Measurements from ENCODE around the gene ST3GAL3.

Gene ST3GAL3

DNA sequence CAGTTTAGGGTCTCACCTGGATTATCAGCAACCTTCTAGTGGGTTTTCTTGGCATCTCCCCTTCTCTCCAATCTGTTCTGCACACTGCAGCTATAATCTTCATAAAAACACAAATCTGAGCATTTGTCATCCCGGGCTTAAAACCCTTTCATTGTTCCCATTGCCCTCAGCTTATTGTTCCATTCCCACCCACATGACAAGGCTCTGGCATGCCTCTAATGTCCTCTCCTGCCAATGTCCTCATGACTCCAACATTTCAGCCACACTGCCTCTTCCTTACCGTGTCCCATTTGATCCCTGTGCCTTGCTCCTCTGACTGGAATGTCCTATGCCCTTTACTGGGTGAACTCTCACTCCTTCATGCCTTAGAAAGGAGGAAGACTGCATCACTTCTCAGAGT, 255.0 kb downstream of the ST3GAL3 start:
- ChIA-PET POLR2A (no interaction called here), CTCF (interaction anchor here (1.5 kb wide), 1 partner anchor 198 kb away, joined by 3 read pairs; no protein-coding TSS in a partner anchor)
- H3K4me3 ChIP-seq (ENCODE audit: low read depth, low read length), result no peak overlapping the region

DNA sequence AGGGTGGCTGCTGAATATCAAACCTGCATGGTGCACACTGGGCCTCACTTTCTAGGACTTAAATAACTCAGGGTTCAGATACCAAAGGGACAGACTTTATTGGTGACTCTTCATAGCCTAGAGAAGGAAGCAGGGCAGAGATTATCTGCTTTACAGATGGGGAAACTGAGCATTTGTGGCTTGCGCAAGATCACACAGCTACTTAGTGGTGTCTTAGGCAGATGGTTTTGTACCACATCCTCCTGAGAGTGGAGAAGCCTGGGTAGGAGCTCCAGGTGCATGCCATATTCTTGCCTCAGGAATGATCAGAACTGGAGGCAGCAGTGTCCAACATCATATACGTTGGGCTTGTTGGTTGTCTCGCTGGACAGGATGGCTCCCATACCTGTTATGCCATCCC, 255.7 kb downstream of the ST3GAL3 start:
- CTCF ChIA-PET, result interaction anchor here (1.1 to 1.5 kb wide), 4 partner anchors 10 to 199 kb away, joined by 3 to 4 read pairs (median 3); no protein-coding TSS in a partner anchor

More for the DNA sequence above, 255.0 kb downstream of the ST3GAL3 start:
- TF ChIP-seq, protein P1, sequence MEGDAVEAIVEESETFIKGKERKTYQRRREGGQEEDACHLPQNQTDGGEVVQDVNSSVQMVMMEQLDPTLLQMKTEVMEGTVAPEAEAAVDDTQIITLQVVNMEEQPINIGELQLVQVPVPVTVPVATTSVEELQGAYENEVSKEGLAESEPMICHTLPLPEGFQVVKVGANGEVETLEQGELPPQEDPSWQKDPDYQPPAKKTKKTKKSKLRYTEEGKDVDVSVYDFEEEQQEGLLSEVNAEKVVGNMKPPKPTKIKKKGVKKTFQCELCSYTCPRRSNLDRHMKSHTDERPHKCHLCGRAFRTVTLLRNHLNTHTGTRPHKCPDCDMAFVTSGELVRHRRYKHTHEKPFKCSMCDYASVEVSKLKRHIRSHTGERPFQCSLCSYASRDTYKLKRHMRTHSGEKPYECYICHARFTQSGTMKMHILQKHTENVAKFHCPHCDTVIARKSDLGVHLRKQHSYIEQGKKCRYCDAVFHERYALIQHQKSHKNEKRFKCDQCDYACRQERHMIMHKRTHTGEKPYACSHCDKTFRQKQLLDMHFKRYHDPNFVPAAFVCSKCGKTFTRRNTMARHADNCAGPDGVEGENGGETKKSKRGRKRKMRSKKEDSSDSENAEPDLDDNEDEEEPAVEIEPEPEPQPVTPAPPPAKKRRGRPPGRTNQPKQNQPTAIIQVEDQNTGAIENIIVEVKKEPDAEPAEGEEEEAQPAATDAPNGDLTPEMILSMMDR (IDR thresholded peaks at IDR 0.05; ENCODE audit: insufficient read depth, low read length, missing control alignments), result no peak
- no peak for DNase-seq (ENCODE audit: low read depth, low spot score)

DNA sequence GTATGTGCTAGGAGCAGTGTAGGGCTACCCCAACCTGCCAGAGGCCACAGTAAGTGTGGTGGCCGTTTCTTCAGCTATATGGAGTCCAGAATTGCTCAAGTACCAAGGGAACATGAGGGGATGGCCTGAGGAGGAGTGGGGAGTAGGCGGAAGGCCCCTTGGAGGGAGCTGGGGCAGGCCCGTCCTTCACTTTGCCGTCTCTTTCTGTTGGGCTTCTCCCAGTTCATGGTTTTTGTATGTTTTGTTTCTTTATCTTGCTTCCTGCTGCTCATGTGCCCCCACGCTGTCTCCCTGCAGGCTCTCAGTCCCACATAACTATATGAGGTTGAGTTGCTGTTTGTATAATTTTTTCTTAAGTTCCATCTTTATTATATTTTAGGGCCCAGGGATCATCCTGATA, 256.6 kb downstream of the ST3GAL3 start:
- ChIA-PET POLR2A (no interaction called here), CTCF (interaction anchor here (1.1 to 1.3 kb wide), 3 partner anchors 9 to 198 kb away, joined by 3 to 4 read pairs (median 3); no protein-coding TSS in a partner anchor)
- no peak overlapping the region for H3K4me3 ChIP-seq (ENCODE audit: low read depth, low read length)
- TF ChIP-seq, protein P1 (IDR thresholded peaks at IDR 0.05; ENCODE audit: insufficient read depth, low read length, missing control alignments), result no peak
- DNase-seq (ENCODE audit: low read depth, low spot score), result no peak

More for the DNA sequence above, 255.7 kb downstream of the ST3GAL3 start:
- H3K4me3 ChIP-seq (ENCODE audit: low read depth, low read length), result no peak overlapping the region
- POLR2A ChIA-PET, result no interaction called here
- TF ChIP-seq, protein P1 (IDR thresholded peaks at IDR 0.05; ENCODE audit: insufficient read depth, low read length, missing control alignments), result no peak
- no peak for DNase-seq (ENCODE audit: low read depth, low spot score)

DNA sequence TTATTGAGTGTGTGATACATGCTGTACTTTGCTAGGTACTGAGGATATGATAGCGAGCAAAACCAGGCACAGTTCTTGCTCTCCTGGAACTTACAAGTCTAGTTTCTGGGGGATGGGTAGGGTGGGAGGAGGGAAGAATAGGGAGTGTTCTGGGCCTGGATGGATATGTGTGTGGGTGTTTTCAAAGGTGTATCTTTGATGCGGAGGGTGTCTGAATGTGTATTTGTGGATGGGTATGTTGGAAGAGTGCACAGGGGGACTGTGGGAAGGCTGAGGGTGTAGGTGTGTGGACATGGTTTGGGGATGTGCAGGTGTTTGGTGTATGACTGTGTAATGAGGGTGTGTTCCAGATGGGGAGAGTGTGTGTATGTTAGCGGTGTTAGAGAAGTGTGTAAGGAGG, 258.0 kb downstream of the ST3GAL3 start:
- TF ChIP-seq, protein P1 (IDR thresholded peaks at IDR 0.05; ENCODE audit: insufficient read depth, low read length, missing control alignments), result no peak
- CTCF ChIA-PET, result interaction anchor here (2.1 kb wide), 1 partner anchor 202 kb away, joined by 6 read pairs; no protein-coding TSS in a partner anchor
- no peak for DNase-seq (ENCODE audit: low read depth, low spot score)
- no peak overlapping the region for H3K4me3 ChIP-seq (ENCODE audit: low read depth, low read length)
- POLR2A ChIA-PET, result no interaction called here

DNA sequence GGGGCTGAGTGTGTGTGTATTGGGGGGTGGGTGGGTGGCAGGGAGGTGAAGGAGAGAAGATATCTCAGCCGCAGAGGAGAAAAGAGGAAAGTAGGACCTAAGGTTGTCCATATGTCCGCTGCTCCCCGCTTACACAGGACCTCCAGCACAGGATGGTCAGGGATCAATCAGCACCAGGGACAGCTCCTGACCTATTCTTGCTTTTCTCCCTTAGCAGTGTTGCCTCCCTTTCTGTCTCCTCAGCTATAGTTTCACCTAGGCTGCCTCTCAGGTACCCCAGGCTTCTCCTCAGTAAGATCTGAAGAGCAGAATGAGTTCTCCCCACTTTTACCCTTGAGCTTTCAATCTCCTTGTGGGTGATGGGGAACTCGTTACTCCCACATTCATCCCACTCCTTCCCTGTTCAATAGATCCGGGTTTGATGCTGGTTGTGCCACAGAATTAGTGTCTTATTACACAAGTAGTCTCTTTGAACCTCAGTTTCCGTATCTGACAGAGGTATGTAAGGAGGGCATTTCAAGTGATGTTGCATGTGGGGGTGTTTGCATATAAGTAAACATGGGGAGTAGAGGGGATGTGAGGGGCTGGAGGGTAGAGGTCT, 261.1 kb downstream of the ST3GAL3 start:
- POLR2A ChIA-PET, result no interaction called here
- H3K4me3 ChIP-seq (ENCODE audit: low read depth, low read length), result no peak overlapping the region
- CTCF ChIA-PET, result interaction anchor here (0.8 to 1.9 kb wide), 3 partner anchors 19 to 204 kb away, joined by 3 to 8 read pairs (median 3); no protein-coding TSS in a partner anchor
- TF ChIP-seq, protein P1 (IDR thresholded peaks at IDR 0.05; ENCODE audit: insufficient read depth, low read length, missing control alignments), result no peak
- no peak for DNase-seq (ENCODE audit: low read depth, low spot score)

DNA sequence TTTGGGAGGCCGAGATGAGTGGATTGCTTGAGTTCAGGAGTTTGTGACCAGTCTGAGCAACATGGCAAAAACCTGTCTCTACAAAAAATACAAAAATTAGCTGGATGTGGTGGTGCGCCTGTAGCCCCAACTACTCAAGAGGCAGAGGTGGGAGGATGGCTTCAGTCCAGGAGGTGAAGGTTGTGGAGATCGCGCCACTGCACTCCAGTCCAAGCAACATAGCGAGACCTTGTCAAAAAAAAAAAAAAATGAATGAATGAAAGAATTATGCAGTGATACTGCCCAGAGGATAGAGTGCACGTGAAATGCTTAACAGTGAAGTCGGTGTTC, 262.0 kb downstream of the ST3GAL3 start:
- CTCF ChIA-PET, result interaction anchor here (1.0 to 8.7 kb wide), 4 partner anchors 10 to 204 kb away, joined by 3 to 71 read pairs (median 8); partner anchors contain the start of gene IPO13
- POLR2A ChIA-PET, result interaction anchor here (0.6 to 1.0 kb wide), 2 partner anchors 9 to 839 kb away, joined by 4 read pairs; partner anchors contain the start of genes B4GALT2 and BTBD19
- TF ChIP-seq, protein P1 (IDR thresholded peaks at IDR 0.05; ENCODE audit: insufficient read depth, low read length, missing control alignments), result no peak
- no peak for DNase-seq (ENCODE audit: low read depth, low spot score)
- H3K4me3 ChIP-seq (ENCODE audit: low read depth, low read length), result peak overlapping the region; percentile 25; the same call in 1 of the 2 replicates

Data from AG04449 (cell line).